CD4-positive, alpha-beta T cell (primary cell): ENCODE data around the gene FAM3D. TPM values are rescaled to one million over a fixed set of nuclear protein-coding genes. Genes with fewer than 3 reads are reported as not detected.

ENCODE experiments used
- ATAC-seq: fragments of 200-7000 bp; cut with Tn5 transposase; one replicate; pipeline ENCODE4 v1.10.0; 2022; ENCODE audit warnings: mild to moderate bottlenecking; ENCODE audit not compliant: poor library complexity
- CTCF ChIA-PET: fragments of 350-600 bp; sonication (Branson Sonifier 250); formaldehyde crosslinking; loops from one replicate; lab custom pipeline; 2021; ENCODE audit warnings: antibody characterized with exemption, inconsistent platforms; lab: Charles Lee
- POLR2A ChIA-PET: fragments of 350-600 bp; sonication (Branson Sonifier 250); formaldehyde crosslinking; loops from one replicate; lab custom pipeline; 2021; ENCODE audit warnings: antibody characterized with exemption, inconsistent platforms; lab: Charles Lee
- DNase-seq, 14 experiments: peaks; one replicate each; pipeline ENCODE4 v3.0.0-alpha.2; 2013 to 2020; ENCODE audit warnings: mixed read lengths in 2 of 14
- H3K27ac ChIP-seq, 2 donors: one replicate each; pipeline versions ENCODE4 v1.5.1 to v1.7.0; 2013; ENCODE audit warnings: low read length in 2 of 2, low read depth in 1 of 2, mild to moderate bottlenecking in 1 of 2
- H3K27me3 ChIP-seq, 2 experiments: 1 replicate in 1 of 2; 2 replicates in 1 of 2; pipeline versions ENCODE4 v1.6.1 to v1.7.0; 2013; ENCODE audit warnings: low read length in 2 of 2, control low read depth in 1 of 2, mild to moderate bottlenecking in 1 of 2, moderate library complexity in 1 of 2; ENCODE audit not compliant: insufficient read depth in 2 of 2, control insufficient read depth in 1 of 2
- H3K36me3 ChIP-seq: one replicate; pipeline ENCODE4 v1.6.1; 2013; ENCODE audit warnings: low read length, control low read depth; ENCODE audit not compliant: insufficient read depth
- H3K4me1 ChIP-seq: one replicate; pipeline ENCODE4 v1.6.1; 2013; ENCODE audit warnings: low read length, control low read depth; ENCODE audit not compliant: insufficient read depth
- H3K4me3 ChIP-seq: one replicate; pipeline ENCODE4 v1.5.1; 2013; ENCODE audit warnings: mild to moderate bottlenecking, low read length, moderate library complexity
- H3K9me3 ChIP-seq, 2 experiments: 1 replicate in 1 of 2; 2 replicates in 1 of 2; pipeline versions ENCODE4 v1.6.1 to v1.7.0; 2013; ENCODE audit warnings: low read length in 2 of 2, mild to moderate bottlenecking in 2 of 2, control low read depth in 1 of 2, moderate library complexity in 1 of 2; ENCODE audit not compliant: control insufficient read depth in 1 of 2, insufficient read depth in 1 of 2
- H3K27ac Mint-ChIP-seq: one replicate; pipeline ENCODE4 v1.8.0; 2020; ENCODE audit warnings: mixed read lengths
- H3K27me3 Mint-ChIP-seq: one replicate; pipeline ENCODE4 v1.8.0; 2021; ENCODE audit warnings: mixed read lengths
- H3K36me3 Mint-ChIP-seq: one replicate; pipeline ENCODE4 v1.8.0; 2021; ENCODE audit warnings: low read depth, mixed read lengths
- H3K4me1 Mint-ChIP-seq: one replicate; pipeline ENCODE4 v1.8.0; 2021; ENCODE audit warnings: low read depth, mixed read lengths
- H3K4me3 Mint-ChIP-seq: one replicate; pipeline ENCODE4 v1.8.0; 2020; ENCODE audit warnings: mild to moderate bottlenecking, mixed read lengths
- H3K9me3 Mint-ChIP-seq: one replicate; pipeline ENCODE4 v1.8.0; 2020; ENCODE audit warnings: mixed read lengths
- CTCF ChIP-seq: fragments of 200-600 bp; IDR thresholded peaks from one replicate; pipeline ENCODE4 v1.8.0; 2022; ENCODE audit warnings: antibody characterized with exemption, mild to moderate bottlenecking
- intact Hi-C, 2 experiments: fragments of 100-400 bp; cut with DNase I in 1 of 2; cut with micrococcal nuclease in 1 of 2; formaldehyde crosslinking; loops; one replicate each; pipeline versions ENCODE4 v1.15.1 to v1.9.0; 2023 to 2025; cut with DNase I, micrococcal nuclease
- total RNA-seq, 174 experiments: library from RNA in 2 of 174; stranded (reverse) in 2 of 174; gene quantifications; one replicate each; pipeline ENCODE4 v1.2.3 and lab custom pipeline; 2021 to 2026

FAM3D gene
- total RNA-seq, 2 experiments from 2014 or later: not detected

- no peak for TF ChIP-seq CTCF
- no peaks in the 10 kb centered on the region for H3K27me3 Mint-ChIP-seq
- H3K36me3 Mint-ChIP-seq: no peaks in the 10 kb centered on the region
- ChIA-PET CTCF (no interaction called here), POLR2A (no interaction called here)
- ATAC-seq: no peak
- H3K36me3 ChIP-seq: no peaks in the 10 kb centered on the region
- H3K4me3 ChIP-seq: no peak overlapping the region
- intact Hi-C loops: no loop called here
- no peak for DNase-seq
- H3K9me3 ChIP-seq: no peaks in the 10 kb centered on the region
- no peak overlapping the region for H3K27ac ChIP-seq
- H3K4me3 Mint-ChIP-seq: no peak overlapping the region
- H3K9me3 Mint-ChIP-seq: no peaks in the 10 kb centered on the region
- no peaks in the 10 kb centered on the region for H3K4me1 Mint-ChIP-seq
- no peak overlapping the region for H3K27ac Mint-ChIP-seq
- H3K4me1 ChIP-seq: no peaks in the 10 kb centered on the region
- no peaks in the 10 kb centered on the region for H3K27me3 ChIP-seq
These were observed 42.6 kb downstream of the FAM3D start for GRCh38 chr3:58623961-58624360.

- H3K36me3 ChIP-seq: no peaks in the 10 kb centered on the region
- no peaks in the 10 kb centered on the region for H3K27me3 ChIP-seq
- no peak for ATAC-seq
- TF ChIP-seq CTCF: no peak
- intact Hi-C loops: no loop called here
- no peaks in the 10 kb centered on the region for H3K4me1 ChIP-seq
- no peak overlapping the region for H3K27ac Mint-ChIP-seq
- H3K36me3 Mint-ChIP-seq: no peaks in the 10 kb centered on the region
- H3K27me3 Mint-ChIP-seq: no peaks in the 10 kb centered on the region
- H3K9me3 ChIP-seq: no peaks in the 10 kb centered on the region
- CTCF ChIA-PET: no interaction called here
- no peak overlapping the region for H3K27ac ChIP-seq
- POLR2A ChIA-PET: no interaction called here
- no peak for DNase-seq
- no peaks in the 10 kb centered on the region for H3K4me1 Mint-ChIP-seq
- H3K4me3 ChIP-seq: no peak overlapping the region
- H3K9me3 Mint-ChIP-seq: no peaks in the 10 kb centered on the region
- H3K4me3 Mint-ChIP-seq: no peak overlapping the region
These were observed 43.1 kb downstream of the FAM3D start for GRCh38 chr3:58623478-58623877.

GRCh38 chr3:58622892-58623291, 43.7 kb downstream of the FAM3D start:
- ChIA-PET CTCF (no interaction called here), POLR2A (no interaction called here)
- Histone ChIP-seq H3K27ac (no peak overlapping the region), H3K4me1 (no peaks in the 10 kb centered on the region), H3K27me3 (no peaks in the 10 kb centered on the region), H3K4me3 (no peak overlapping the region), H3K9me3 (no peaks in the 10 kb centered on the region), H3K36me3 (no peaks in the 10 kb centered on the region)
- Mint-ChIP-seq H3K36me3 (no peaks in the 10 kb centered on the region), H3K9me3 (no peaks in the 10 kb centered on the region), H3K4me1 (no peaks in the 10 kb centered on the region), H3K27ac (no peak overlapping the region), H3K4me3 (no peak overlapping the region), H3K27me3 (no peaks in the 10 kb centered on the region)
- no peak for TF ChIP-seq CTCF
- intact Hi-C loops: no loop called here
- no peak for DNase-seq
- ATAC-seq: no peak
